ENCODE data around the gene TBC1D13.

DNA sequence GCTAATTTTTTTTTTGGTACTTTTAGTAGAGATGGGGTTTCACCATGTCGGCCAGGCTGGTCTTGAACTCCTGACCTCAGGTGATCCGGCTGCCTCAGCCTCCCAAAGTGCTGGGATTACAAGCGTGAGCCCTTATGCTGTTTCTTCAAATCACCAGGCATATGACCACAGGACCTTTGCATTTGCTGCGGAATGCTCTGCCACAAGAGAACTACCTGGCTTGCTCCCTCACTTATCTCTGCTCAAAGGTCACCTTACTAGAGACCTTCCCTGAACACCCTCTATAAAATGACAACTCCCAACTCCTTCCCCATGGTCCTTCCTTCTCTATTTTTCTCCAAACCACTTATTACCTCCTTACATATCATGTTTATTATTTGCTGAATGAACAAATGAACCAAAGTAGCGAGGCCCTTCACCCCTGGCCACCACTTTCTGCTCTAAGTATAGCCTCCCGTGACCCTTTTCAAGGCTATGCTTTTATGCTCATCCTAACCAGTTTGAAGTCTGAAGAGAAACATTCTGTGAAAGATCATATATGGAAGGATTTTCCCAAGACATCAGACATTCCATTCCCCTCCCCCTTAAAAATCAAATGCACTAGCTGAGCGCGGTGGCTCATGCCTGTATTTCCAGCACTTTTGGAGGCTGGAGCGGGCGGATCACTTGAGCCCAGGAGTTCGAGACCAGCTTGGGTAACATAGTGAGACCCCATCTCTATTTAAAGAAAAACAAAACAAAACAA lies 16.6 kb upstream of the TBC1D13 start:
- TF ChIP-seq YY1 (IDR thresholded peaks at IDR 0.05; ENCODE audit: insufficient read depth, insufficient read length), result no peak
- no peak for TF ChIP-seq ZNF274 (IDR thresholded peaks at IDR 0.05; ENCODE audit: low read depth, low read length)
- TF ChIP-seq SUZ12 (IDR thresholded peaks at IDR 0.05; ENCODE audit: extremely low read depth, insufficient read depth, insufficient read length), result no peak
